AG09309 (cell line): Measurements from ENCODE around the gene RASA1.

Source experiments
- DNase-seq: peaks from one replicate; pipeline ENCODE4 v3.0.0-alpha.2; 2010; ENCODE audit warnings: low read depth
- H3K4me3 ChIP-seq: 2 replicates; pipeline ENCODE4 v1.5.1; 2011; ENCODE audit warnings: mild to moderate bottlenecking, low read depth, low read length, moderate library complexity; ENCODE audit not compliant: control insufficient read depth
- TF ChIP-seq, protein P1 (sequence below): IDR thresholded peaks from 2 replicates; pipeline ENCODE4 v1.5.1; 2011; ENCODE audit warnings: mild to moderate bottlenecking, low read depth, low read length, inconsistent platforms; ENCODE audit not compliant: insufficient read depth, control insufficient read depth; ENCODE audit errors: missing control alignments

Gene RASA1

DNA sequence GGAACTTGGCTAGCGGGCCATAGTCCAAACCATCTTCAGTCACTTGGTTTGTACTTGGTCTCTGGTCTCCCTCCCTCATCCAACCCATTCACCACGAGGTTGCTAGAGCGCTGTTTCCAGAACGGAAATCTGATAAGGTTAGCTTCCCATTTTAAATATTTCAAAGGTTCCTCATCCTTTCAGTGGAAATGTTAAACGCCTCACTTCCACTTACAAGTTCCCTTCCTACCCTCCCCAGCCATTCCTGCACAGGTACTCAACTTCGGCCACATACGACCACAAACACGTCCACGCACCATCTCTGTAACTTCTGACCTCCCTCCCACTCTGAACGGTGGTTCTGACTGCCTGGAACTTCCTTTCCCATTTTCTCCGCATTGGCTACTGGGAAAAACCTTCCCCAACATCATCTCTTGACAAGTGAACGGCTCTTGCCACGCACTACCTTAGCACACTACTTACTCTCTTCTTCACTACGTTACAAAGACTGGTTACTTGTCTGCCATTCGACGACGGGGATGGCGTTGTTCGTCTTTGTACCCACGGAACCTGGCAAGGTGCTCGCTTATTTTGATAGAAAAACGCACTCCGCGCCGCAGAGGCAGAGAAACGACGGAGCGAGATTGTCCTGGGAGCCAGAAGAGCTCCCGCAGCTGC is 144.4 kb downstream of the RASA1 start:
- no peak for DNase-seq
- TF ChIP-seq, protein P1, sequence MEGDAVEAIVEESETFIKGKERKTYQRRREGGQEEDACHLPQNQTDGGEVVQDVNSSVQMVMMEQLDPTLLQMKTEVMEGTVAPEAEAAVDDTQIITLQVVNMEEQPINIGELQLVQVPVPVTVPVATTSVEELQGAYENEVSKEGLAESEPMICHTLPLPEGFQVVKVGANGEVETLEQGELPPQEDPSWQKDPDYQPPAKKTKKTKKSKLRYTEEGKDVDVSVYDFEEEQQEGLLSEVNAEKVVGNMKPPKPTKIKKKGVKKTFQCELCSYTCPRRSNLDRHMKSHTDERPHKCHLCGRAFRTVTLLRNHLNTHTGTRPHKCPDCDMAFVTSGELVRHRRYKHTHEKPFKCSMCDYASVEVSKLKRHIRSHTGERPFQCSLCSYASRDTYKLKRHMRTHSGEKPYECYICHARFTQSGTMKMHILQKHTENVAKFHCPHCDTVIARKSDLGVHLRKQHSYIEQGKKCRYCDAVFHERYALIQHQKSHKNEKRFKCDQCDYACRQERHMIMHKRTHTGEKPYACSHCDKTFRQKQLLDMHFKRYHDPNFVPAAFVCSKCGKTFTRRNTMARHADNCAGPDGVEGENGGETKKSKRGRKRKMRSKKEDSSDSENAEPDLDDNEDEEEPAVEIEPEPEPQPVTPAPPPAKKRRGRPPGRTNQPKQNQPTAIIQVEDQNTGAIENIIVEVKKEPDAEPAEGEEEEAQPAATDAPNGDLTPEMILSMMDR, result no peak
- peak overlapping the region; percentile 67 for H3K4me3 ChIP-seq

DNA sequence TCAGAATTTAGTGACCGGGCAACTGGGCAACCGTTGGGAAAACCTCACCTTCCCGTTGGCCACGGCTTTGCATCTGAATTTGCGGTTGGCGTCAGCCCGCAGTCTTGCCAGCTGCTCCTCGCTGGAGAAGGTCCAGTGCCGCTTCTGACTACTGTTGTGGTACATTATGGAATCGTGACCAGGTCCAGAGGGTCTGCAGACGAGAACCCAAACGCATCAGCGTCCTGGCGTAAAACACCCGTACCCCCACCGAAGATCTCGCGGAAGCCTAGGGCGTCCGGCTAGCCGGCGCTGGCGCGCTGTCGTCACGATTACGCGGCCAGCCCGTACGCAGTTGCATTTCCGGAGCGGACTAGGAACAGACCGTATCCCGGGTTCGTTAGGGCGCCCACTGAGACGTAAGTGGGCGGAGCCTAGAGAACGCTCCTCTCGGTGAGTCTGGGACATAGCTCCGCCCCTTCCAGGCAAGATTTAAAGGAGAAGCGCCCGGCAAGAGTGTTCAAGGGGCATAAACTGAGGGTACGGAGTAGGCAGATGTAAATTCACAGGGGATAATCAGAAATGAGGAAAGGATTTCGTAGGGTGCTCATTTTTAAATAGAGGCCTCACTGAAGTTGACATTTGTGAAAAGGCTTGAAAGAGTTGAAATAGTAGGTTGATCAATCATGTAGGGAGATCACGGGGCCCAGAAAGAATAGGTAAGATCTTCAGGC is 145.1 kb downstream of the RASA1 start, which contains the start of gene CCNH:
CCNH (minus strand) TSS at position 301 of the 713 bp plus-strand sequence; CDS start at position 165, 136 bp downstream.
- DNase-seq, result peak; percentile 91
- TF ChIP-seq, protein P1, result no peak

GRCh38 chr5:87413343-87413645 is 145.6 kb downstream of the RASA1 start:
- TF ChIP-seq, protein P1, result no peak
- DNase-seq, result no peak
- H3K4me3 ChIP-seq, result peak overlapping the region; percentile 67

More for the DNA sequence above, 145.1 kb downstream of the RASA1 start, which contains the start of gene CCNH:
- peak within 1 kb of the TSS; percentile 67 for H3K4me3 ChIP-seq

DNA sequence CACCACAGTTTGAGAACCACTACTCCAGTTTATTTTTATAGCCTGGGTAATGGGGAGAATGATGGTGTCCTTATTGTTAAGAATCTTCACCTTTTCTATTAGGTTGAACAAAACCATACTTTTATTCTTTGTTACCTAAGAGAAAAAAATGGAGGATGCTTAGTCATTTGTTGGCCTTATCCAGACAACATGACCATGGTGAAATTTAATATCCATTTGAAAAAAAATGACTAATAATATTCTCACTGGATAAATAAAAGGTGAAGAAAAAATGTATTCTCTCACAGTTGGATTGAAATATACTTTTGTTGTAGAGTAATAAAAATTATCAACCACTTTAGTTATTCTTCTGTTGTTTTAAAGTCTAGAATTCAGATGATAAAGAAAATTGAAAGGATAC is 150.8 kb downstream of the RASA1 start:
- TF ChIP-seq, protein P1, result no peak
- DNase-seq, result no peak
- H3K4me3 ChIP-seq, result no peak overlapping the region

GRCh38 chr5:87421307-87421706 is 153.6 kb downstream of the RASA1 start:
- TF ChIP-seq, protein P1, result no peak

GRCh38 chr5:87423755-87424154 is 156.1 kb downstream of the RASA1 start:
- TF ChIP-seq, protein P1, result no peak
- no peak for DNase-seq
- H3K4me3 ChIP-seq, result no peak overlapping the region

More at GRCh38 chr5:87421307-87421706, 153.6 kb downstream of the RASA1 start:
- DNase-seq, result no peak
- no peak overlapping the region for H3K4me3 ChIP-seq
